Smooth muscle cell of the pulmonary artery (primary cell): ENCODE data around the gene SCN1A. TPM values are rescaled to one million over a fixed set of nuclear protein-coding genes. Genes with fewer than 3 reads are reported as not detected.

ENCODE experiments used
- total RNA-seq: library from RNA; depleted of rRNA; stranded (reverse); fragments of >200 nt; gene quantifications from 2 replicates; pipeline ENCODE4 v1.2.3, GENCODE V29; 2014

SCN1A gene
- 0.10 and 0.13 TPM in 2 replicates for total RNA-seq

GRCh38 chr2:166127217-166128155, at the start of gene SCN1A:
SCN1A (minus strand) TSS chr2:166128020; CDS start chr2:166073621, 54,399 bp downstream.

GRCh38 chr2:165953655-165954606, 173.9 kb downstream of the SCN1A start, which contains the start of gene TTC21B:
TTC21B (minus strand) TSS chr2:165953776; CDS start chr2:165953705, 71 bp downstream.

Other genes with a start within 250 kb of the SCN1A start
- 25.7 and 35.3 TPM in 2 replicates for gene TTC21B, start 174.2 kb downstream of the SCN1A start, total RNA-seq
- gene SCN9A, start 247.9 kb upstream of the SCN1A start, total RNA-seq: 13.7 and 23.8 TPM in 2 replicates